ENCODE measurements around the gene CYRIA.

CYRIA gene

GRCh38 chr2:16649353-16650286, 16.0 kb downstream of the CYRIA start:
- FAIRE-seq, result no peak

DNA sequence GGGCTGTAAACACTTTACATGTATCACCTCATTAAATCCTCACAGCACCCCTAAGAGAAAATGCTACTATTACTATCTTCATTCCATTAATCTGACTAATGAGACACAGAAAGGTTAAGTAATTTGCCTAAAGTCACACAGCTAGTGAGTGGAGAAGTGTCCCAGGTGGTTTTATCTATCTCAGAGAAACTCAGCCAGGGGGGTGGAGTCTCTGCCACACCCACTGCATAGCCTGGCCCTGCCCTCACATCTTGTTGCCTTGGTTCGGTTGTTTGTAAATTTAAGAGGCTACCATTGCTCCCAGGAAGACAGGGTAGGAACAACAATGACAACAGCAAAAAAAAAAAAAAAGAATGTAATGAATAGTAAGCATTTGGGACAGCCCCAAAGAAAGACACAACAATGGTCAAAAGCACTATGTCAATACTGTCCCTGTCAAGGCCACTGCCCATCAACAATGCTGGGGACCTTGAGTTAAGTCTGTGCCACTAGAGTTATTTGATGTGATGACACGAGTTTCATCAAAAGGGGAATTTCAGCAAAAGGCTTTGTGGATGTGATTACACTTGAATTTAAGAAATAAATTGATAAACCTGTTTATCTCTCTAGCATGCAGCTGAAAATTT, 17.5 kb downstream of the CYRIA start:
- FAIRE-seq, result no peak

- FAIRE-seq, result no peak
Measured at GRCh38 chr2:16645775-16646559, 19.7 kb downstream of the CYRIA start.

DNA sequence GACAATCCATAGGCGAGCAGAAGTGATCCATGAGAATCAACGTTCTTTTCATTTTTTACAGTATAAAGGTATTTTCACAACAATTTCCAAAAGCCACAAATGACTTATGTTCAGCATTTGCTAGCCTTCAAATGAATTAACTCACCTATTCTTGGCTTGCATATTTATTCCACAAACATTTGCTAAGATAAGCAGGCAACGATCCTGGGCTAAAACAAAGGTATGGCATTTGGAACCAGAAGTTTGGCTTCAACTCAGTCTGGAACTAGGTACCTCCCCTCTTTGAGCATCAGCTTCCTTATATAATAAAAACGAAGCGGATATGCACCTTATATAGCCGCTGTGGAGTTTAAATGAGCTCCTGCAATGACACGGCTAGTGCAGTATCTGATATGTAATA, 20.5 kb downstream of the CYRIA start:
- no peak for FAIRE-seq

DNA sequence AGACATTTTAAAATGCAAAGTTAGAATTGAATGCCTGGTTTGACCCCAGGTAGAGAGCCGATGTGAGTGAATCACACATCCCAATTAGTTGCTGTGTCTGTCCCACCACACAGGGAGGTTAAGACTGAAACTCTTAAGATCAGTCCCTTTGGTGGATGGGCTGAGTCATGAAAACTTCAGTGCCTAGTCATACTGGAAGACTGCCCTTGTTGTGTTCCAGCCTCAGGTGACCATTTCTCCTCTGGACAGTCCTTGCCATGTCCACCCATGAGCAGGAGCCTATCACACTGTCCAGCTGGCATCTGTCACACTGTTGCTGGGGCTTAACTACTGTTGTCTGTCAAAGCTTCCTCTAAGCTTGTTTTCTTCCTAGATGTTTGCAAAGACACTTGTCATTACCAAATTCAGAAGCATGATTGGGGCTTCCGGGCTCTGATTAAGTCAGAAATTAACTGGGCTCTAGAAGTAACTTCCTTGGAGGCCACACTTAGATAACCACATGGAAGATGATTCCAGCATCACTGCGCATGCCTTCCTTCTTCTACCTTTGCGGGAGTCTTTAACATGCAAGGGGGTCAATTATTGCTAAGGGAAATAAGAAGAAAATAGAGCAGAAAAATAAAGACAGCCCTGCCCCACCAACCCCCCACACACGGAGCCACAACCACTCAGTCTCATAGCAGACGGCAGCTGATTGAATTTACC, 21.3 kb downstream of the CYRIA start:
- no peak for FAIRE-seq

- FAIRE-seq, result no peak
Measured at GRCh38 chr2:16643099-16643498, 22.5 kb downstream of the CYRIA start.

DNA sequence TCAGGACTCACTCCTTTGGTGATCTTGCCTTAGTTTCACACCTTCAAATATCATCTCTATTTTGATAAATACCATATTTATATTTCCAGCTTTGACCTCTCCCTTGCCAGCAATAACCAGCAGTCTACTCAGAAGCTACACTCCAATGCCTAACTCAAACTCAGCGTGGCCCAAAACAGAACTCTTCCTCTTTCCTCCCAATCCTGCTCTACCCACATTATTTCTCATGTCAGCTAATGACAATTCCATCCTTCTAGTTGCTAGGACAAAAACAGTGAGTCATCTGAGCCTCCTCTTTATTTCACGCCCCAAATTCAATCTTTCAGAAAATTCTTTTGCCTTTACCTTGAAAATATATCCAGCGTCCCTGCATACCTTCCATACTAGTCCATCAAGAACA, 23.5 kb downstream of the CYRIA start:
- no peak for FAIRE-seq

GRCh38 chr2:16641509-16641908, 24.1 kb downstream of the CYRIA start:
- no peak for FAIRE-seq

DNA sequence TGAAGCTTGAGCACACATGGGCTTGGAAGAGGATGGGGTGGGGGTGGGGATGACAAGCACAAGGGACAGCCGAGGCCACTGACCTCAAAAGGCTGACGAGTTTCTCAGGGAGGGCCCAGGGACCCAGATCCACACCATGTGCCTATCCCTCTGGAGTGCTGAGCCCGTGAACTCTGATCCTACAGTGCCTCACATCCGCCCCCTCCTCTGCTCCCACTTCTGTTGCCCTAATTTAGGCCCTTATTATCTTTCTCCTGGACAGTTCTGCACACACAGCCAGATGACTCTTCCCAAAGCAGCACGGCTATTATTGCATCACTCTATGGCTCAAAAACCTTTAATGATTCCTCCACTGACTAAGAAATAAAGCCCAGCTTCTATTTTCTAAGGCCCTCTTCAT, 24.8 kb downstream of the CYRIA start:
- no peak for FAIRE-seq

DNA sequence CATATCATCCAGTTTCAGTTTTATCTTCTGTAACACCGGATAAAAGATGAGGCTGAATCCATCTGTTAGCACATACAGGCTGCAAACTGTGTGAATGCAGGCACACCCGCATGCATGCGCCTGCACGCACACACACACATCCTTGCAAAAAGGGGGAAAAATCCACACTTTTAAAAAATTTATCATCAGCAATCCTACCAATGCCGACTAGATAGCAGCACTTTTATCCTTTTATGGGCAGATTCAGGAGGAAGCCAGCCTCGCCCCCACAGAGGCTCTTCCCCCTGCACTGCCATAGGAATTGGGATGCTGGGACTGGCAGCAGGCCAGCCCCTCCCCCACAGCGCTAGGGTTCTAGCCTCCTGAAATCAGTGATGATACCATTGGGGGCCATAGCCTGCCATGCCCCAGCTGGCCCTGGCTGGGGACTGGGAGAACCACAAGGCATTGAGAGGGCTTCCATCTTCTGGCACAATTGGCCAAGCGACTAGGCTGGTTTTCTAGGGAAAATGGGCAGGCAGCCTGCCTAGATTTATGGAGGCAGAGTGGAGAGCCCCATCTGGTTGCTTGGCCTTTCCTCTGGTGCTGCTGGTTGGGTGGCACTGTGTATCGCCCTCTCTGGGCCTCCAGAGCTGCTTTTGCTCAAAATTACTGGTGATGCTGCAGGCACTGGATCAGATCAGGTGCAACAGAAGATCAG, 25.5 kb downstream of the CYRIA start:
- no peak for FAIRE-seq

GRCh38 chr2:16639431-16639830, 26.2 kb downstream of the CYRIA start:
- no peak for FAIRE-seq

DNA sequence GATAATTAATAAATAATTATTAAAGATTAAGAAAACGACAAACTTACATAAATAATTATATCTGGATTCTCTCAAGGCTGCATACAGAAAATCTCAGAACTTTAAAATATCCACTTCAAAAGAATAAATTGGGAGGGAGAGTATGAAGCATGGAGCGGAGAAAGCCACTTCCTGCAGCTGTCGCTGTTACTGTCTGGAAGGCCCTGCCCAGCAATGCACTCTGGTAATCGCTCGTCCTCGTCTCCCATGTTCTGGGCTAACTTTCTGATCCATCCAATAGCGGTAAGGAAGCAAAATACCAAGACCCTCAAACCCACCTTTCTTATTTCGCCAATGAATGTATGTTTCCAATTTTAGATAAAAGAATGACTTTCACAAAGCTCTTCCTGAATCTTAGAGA, 26.7 kb downstream of the CYRIA start:
- FAIRE-seq, result no peak

DNA sequence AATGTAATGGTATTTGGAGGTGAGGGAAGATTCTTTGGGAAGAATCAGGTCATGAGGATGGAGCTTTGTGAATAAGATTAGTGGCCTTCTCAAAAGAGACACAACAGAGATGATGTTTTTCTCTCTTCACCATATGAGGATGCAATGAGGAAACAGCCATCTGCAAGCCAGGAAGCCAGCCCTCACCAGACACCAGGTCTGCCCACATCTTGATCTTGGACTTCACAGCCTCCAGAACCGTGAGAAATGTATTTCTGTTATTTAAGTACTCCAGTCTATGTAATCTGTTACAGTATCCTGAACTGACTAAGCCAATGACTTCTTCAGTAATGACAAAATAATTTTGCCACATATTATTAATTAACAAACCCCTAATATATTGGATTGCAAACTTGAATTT, 28.3 kb downstream of the CYRIA start:
- no peak for FAIRE-seq

- no peak for FAIRE-seq
Measured at GRCh38 chr2:16635791-16636699, 29.6 kb downstream of the CYRIA start.

GRCh38 chr2:16633621-16634430, 31.8 kb downstream of the CYRIA start:
- no peak for FAIRE-seq

GRCh38 chr2:16632598-16632997, 33.0 kb downstream of the CYRIA start:
- FAIRE-seq, result no peak

DNA sequence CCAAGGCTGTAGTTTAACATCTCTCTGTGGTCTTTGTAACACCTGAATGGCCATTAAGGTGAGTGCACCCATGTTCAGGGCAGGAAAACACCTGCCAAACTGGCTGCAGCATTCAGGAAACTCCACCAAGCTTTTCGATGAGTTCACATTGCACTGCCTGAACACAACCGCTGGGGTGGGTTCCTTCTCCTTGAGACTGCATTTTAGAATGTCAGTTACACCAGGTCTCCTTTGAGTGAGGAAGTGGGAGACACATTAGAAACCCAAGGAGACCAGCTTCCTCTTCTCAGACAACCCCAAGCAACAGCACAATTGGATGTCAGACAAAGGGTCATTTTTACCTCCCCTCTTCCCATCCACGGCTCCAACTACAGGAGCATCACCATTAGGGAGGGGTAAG, 35.2 kb downstream of the CYRIA start:
- no peak for FAIRE-seq

DNA sequence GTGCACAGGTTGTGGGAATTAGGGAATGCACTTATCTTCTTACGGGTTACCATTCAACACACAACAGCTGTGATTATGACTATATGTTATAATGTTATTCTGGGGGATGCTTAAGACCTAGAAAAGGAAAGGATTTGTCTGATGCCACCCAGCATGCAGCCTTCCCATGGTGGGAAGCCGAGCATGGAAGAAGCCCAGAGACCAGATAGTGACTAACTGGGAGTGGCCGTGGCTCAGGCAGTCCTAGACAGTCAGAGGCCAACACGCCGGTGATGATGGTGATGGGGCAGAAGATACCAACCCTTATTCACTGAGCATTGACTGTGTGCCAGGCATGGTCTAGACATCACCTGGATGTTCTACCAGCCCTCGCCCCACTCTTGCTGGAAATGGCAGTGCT, 35.9 kb downstream of the CYRIA start:
- FAIRE-seq, result no peak

DNA sequence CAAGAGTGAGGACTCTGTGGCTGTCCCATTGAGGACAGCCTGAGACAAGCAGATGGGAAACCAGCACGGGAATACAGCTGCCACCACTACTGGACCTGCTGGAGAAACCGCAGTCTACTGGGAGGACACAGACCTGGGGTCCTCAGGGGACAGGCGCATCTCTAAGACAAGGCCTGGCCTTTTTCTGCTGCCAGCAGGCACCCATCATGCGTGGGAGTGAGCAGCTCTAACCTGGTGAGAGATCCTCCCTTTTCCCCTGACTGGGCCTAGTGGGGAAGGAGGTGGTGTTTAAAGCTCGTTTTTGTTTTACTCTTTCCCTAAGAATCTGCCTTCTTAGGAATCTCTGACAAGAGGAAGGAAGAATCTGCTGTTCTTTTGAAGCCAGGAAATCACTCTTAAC, 36.6 kb downstream of the CYRIA start:
- no peak for FAIRE-seq

- no peak for FAIRE-seq
Measured at GRCh38 chr2:16628314-16628713, 37.3 kb downstream of the CYRIA start.
